DMS79 treated with DMSO at 0.1 percent for 48 hours (cell line): ENCODE data around the gene PSIP1.
"Not testable (repeated sequence)": the region's sequence is repeated elsewhere in the genome, so short reads cannot be mapped to it uniquely, and the experiment has no call there.

Experiments
- DNase-seq: peaks from one replicate; lab custom pipeline; 2025; lab: John Stamatoyannopoulos, UW

Gene PSIP1

GRCh38 chr9:15430920-15431844 lies 79.6 kb downstream of the PSIP1 start:
- peak; percentile 86 for DNase-seq

GRCh38 chr9:15427702-15428101 lies 83.1 kb downstream of the PSIP1 start:
- DNase-seq: not testable (repeated sequence)

- DNase-seq: no peak
These were observed 84.8 kb downstream of the PSIP1 start for GRCh38 chr9:15426019-15426418.

GRCh38 chr9:15423231-15423985 lies 87.4 kb downstream of the PSIP1 start:
- peak; percentile 45 for DNase-seq

GRCh38 chr9:15422372-15423230 lies 88.2 kb downstream of the PSIP1 start, which contains the start of gene SNAPC3:
Gene SNAPC3 (plus strand): TSS chr9:15422876. CDS start chr9:15422880, 4 bp downstream.
- DNase-seq: peak; percentile 95

GRCh38 chr9:15421990-15422371 lies 88.8 kb downstream of the PSIP1 start:
- DNase-seq: no peak

GRCh38 chr9:15421532-15421931 lies 89.2 kb downstream of the PSIP1 start:
- DNase-seq: no peak

- no peak for DNase-seq
These were observed 90.0 kb downstream of the PSIP1 start for GRCh38 chr9:15420796-15421195.

- DNase-seq: no peak
These were observed 93.1 kb downstream of the PSIP1 start for GRCh38 chr9:15417626-15418025.

- no peak for DNase-seq
These were observed 93.9 kb downstream of the PSIP1 start for GRCh38 chr9:15416880-15417279.
